ENCODE measurements around the gene FBXL22.

The FBXL22 gene

DNA sequence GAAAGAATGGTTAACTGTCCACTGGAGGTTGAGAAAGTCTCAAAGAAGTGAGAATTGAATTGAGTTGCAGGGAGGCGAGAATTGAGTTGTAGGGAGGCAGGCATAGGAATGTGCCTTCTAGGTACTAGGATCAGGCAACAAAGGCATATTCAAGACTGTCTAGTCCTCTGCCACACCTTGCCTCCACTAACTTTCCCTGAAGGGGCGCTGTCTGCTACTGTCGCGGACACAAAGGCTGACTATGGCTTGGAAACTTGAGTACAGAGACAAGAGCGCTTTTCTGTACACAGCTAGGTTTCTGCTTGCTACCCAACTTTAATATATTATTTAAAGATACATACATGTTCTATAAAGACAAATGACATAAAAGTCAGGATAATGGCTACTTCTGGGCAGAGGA lies 10.4 kb upstream of the FBXL22 start:
- no peak overlapping the region for H3K4me3 ChIP-seq (replicated peaks; ENCODE audit: insufficient read depth, low read length)
- H3K27me3 ChIP-seq (ENCODE audit: insufficient read depth, poor library complexity, severe bottlenecking): no peaks in the 10 kb centered on the region
- no peak for DNase-seq (ENCODE audit: low read depth in 1 of 2, low spot score in 1 of 2)
- no peak overlapping the region for H3K27ac ChIP-seq (replicated peaks)
- TF ChIP-seq, protein P1, sequence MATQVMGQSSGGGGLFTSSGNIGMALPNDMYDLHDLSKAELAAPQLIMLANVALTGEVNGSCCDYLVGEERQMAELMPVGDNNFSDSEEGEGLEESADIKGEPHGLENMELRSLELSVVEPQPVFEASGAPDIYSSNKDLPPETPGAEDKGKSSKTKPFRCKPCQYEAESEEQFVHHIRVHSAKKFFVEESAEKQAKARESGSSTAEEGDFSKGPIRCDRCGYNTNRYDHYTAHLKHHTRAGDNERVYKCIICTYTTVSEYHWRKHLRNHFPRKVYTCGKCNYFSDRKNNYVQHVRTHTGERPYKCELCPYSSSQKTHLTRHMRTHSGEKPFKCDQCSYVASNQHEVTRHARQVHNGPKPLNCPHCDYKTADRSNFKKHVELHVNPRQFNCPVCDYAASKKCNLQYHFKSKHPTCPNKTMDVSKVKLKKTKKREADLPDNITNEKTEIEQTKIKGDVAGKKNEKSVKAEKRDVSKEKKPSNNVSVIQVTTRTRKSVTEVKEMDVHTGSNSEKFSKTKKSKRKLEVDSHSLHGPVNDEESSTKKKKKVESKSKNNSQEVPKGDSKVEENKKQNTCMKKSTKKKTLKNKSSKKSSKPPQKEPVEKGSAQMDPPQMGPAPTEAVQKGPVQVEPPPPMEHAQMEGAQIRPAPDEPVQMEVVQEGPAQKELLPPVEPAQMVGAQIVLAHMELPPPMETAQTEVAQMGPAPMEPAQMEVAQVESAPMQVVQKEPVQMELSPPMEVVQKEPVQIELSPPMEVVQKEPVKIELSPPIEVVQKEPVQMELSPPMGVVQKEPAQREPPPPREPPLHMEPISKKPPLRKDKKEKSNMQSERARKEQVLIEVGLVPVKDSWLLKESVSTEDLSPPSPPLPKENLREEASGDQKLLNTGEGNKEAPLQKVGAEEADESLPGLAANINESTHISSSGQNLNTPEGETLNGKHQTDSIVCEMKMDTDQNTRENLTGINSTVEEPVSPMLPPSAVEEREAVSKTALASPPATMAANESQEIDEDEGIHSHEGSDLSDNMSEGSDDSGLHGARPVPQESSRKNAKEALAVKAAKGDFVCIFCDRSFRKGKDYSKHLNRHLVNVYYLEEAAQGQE (IDR thresholded peaks at IDR 0.05; ENCODE audit: insufficient replicate concordance, low read depth): no peak
- TF ChIP-seq, protein P2, sequence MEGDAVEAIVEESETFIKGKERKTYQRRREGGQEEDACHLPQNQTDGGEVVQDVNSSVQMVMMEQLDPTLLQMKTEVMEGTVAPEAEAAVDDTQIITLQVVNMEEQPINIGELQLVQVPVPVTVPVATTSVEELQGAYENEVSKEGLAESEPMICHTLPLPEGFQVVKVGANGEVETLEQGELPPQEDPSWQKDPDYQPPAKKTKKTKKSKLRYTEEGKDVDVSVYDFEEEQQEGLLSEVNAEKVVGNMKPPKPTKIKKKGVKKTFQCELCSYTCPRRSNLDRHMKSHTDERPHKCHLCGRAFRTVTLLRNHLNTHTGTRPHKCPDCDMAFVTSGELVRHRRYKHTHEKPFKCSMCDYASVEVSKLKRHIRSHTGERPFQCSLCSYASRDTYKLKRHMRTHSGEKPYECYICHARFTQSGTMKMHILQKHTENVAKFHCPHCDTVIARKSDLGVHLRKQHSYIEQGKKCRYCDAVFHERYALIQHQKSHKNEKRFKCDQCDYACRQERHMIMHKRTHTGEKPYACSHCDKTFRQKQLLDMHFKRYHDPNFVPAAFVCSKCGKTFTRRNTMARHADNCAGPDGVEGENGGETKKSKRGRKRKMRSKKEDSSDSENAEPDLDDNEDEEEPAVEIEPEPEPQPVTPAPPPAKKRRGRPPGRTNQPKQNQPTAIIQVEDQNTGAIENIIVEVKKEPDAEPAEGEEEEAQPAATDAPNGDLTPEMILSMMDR (IDR thresholded peaks at IDR 0.05; ENCODE audit: insufficient read depth, low read length): no peak
- no peak for TF ChIP-seq SPI1 (IDR thresholded peaks at IDR 0.05; ENCODE audit: borderline replicate concordance, low read depth)
- no peak for TF ChIP-seq POLR2AphosphoS5 (IDR thresholded peaks at IDR 0.05; ENCODE audit: low read depth)
- TF ChIP-seq GABPA (IDR thresholded peaks at IDR 0.05; ENCODE audit: low read depth): no peak

DNA sequence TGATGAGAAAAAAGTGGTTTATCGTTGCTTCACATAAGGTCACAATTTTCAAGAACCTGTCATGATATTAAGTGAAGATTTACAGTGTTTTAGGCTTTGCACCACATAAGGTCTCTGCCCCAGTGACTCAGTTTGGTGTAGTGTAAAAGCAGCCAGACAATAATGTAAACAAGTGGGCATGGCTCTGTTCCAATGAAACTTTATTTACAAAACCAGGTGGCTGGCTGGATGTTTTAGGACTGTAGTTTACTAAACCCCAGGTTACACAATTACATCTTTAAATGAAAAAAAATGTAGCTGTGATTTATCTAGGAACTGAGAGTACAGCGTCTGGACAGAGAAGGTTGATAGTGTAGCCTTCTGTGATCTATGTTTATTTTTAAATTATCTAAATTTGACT lies 9.7 kb upstream of the FBXL22 start:
- TF ChIP-seq GABPA (IDR thresholded peaks at IDR 0.05; ENCODE audit: low read depth): no peak
- TF ChIP-seq SPI1 (IDR thresholded peaks at IDR 0.05; ENCODE audit: borderline replicate concordance, low read depth): no peak
- TF ChIP-seq, protein P1 (IDR thresholded peaks at IDR 0.05; ENCODE audit: insufficient replicate concordance, low read depth): no peak
- TF ChIP-seq, protein P2 (IDR thresholded peaks at IDR 0.05; ENCODE audit: insufficient read depth, low read length): no peak
- TF ChIP-seq POLR2AphosphoS5 (IDR thresholded peaks at IDR 0.05; ENCODE audit: low read depth): no peak
- DNase-seq (ENCODE audit: low read depth in 1 of 2, low spot score in 1 of 2): no peak

DNA sequence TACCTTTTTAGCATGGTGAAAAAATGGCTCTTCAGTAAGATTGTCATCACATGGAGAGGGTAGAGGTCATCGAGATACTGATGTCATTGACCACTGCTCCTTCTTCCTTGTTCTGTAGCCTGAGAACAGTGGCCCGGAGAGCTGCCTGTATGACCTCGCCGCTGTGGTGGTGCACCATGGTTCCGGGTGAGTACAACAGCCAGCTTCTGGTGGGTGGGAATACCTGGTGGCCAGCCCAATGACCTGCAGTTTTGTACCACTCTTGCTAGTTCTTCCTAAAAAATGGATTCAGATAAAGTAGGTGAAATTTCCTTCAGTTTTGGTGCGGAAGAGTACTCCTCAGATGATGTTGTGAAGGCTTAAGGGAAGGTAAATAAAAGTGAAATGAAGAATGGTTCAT lies 8.4 kb upstream of the FBXL22 start:
- no peak for DNase-seq (ENCODE audit: low read depth in 1 of 2, low spot score in 1 of 2)
- Histone ChIP-seq H3K27me3 (ENCODE audit: insufficient read depth, poor library complexity, severe bottlenecking) (no peaks in the 10 kb centered on the region), H3K27ac (replicated peaks) (no peak overlapping the region), H3K4me3 (replicated peaks; ENCODE audit: insufficient read depth, low read length) (no peak overlapping the region)
- TF ChIP-seq GABPA (IDR thresholded peaks at IDR 0.05; ENCODE audit: low read depth): no peak
- TF ChIP-seq, protein P2 (IDR thresholded peaks at IDR 0.05; ENCODE audit: insufficient read depth, low read length): no peak
- TF ChIP-seq POLR2AphosphoS5 (IDR thresholded peaks at IDR 0.05; ENCODE audit: low read depth): no peak
- no peak for TF ChIP-seq SPI1 (IDR thresholded peaks at IDR 0.05; ENCODE audit: borderline replicate concordance, low read depth)

More for the DNA sequence above, 9.7 kb upstream of the FBXL22 start:
- Histone ChIP-seq H3K27me3 (ENCODE audit: insufficient read depth, poor library complexity, severe bottlenecking) (no peaks in the 10 kb centered on the region), H3K4me3 (replicated peaks; ENCODE audit: insufficient read depth, low read length) (no peak overlapping the region), H3K27ac (replicated peaks) (no peak overlapping the region)
